HG03469 (cell line): ENCODE measurements around the gene FTSJ3.
"Not testable (repeated sequence)": the region's sequence is repeated elsewhere in the genome, so short reads cannot be mapped to it uniquely, and the experiment has no call there.

Source experiments
- ATAC-seq: cut with Tn5 transposase; IDR thresholded peaks from one replicate; pipeline ENCODE4 v1.9.1; 2021; ENCODE audit warnings: mild to moderate bottlenecking, moderate library complexity, moderate number of reproducible peaks; ENCODE audit not compliant: unreplicated experiment

The FTSJ3 gene

DNA sequence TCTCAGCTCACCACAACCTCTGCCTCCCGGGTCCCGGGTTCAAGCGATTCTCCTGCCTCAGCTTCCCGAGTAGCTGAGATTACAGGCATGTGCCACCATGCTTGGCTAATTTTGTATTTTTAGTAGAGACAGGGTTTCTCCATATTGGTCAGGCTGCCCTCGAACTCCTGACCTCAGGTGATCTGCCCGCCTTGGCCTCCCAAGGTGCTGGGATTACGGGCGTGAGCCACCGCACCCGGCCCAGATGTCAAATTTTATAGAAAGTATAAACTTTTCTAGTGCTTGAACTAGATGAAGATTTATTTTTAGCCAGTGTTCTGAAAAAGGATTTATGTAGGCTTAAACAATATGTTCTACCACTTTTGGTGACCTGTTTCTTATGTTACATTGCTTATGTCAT lies 31.1 kb downstream of the FTSJ3 start:
- ATAC-seq: not testable (repeated sequence)

DNA sequence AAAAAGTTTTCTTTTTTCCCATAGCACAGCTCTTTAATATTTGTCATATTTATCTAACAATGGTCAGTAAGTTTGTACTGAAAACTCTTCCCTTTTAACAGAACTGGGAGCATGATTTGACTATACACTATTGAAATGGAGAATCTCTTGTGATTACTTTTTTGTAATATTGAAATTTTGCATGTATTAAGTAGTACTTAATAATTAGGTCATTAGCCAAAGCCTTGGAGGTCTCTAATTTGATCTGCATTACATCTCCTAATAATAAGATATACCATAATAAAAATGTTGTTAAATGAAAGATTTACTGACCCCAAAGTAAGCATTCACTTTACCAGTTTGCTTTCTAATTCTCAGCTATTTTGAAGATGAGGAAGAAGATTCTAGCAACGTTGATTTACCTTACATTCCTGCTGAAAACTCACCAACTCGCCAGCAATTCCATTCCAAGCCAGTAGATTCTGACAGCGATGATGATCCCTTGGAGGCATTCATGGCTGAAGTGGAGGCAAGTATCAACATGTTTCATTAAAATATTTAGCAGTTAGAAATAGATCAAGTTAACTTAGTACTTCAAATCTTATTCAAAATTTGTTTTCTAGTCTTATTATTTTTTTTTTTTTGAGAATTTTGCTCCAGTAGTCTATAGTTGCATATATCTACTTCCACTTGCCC lies 35.3 kb downstream of the FTSJ3 start:
- ATAC-seq: no peak

GRCh38 chr17:63790057-63790456 lies 37.4 kb downstream of the FTSJ3 start:
- ATAC-seq: no peak

DNA sequence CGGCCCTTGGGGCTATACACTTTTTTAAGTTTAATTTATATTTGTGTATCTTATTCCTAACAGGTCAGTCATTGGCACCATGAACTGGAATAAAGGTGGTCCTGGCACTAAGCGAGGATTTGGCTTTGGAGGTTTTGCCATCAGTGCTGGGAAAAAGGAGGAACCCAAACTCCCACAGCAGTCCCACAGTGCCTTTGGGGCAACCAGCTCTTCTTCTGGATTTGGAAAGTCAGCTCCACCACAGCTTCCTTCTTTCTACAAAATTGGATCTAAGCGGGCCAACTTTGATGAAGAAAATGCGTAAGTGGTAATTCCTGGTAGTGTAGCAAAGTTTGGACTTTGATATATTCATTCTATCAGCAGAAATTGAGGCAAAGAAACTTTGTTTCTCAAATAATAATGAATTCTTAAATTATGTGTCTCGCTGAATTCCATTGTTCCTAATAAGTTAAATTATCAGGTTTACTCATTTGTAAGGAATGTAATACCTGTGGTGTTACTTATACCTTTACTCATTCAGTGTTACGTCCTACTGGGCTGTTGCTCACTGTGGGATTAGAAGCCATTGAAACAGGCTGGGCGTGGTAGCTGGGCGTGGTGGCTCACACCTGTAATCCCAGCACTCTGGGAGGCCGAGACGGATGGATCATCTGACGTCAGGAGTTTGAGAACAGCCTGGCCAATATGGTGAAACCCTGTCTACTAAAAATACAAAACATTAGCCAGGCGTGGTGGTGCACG lies 40.3 kb downstream of the FTSJ3 start:
- ATAC-seq: no peak

DNA sequence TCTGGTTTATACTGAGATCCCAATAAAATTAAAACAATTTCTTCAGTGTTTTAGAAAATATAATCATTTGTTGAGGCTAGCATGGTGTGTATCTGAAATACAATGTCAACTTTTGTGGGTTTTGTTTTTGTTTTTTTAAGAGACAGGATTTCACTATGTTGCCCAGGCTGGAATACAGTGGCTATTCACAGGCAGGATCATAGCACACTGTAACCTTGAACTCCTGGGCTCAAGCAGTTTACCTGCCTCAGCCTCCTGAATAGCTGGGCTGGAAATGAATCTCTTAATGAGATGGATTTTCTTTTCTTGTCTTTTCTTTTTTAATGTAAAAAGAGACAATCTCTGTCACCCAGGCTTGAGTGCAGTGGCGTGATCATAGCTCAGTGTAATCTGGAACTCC lies 41.3 kb downstream of the FTSJ3 start:
- ATAC-seq: no peak

GRCh38 chr17:63785556-63785955 lies 41.9 kb downstream of the FTSJ3 start:
- ATAC-seq: no peak

DNA sequence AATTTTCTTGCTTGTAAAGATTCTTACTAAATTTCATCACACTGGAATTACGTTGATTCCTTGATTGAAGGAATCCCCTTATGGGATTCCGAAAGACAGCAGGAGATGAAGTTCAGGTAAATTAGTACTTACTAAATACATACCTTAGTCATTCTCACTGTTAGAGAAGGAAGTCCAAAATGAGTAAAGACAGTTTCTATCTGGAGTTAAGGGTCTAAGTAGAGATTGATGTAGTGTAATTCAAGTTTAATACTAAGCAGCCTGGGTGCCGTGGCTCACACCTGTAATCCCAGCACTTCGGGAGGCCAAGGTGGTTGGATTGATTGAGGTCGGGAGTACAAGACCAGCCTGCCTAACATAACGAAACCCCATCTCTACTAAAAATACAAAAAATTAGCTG lies 43.9 kb downstream of the FTSJ3 start:
- ATAC-seq: no peak

DNA sequence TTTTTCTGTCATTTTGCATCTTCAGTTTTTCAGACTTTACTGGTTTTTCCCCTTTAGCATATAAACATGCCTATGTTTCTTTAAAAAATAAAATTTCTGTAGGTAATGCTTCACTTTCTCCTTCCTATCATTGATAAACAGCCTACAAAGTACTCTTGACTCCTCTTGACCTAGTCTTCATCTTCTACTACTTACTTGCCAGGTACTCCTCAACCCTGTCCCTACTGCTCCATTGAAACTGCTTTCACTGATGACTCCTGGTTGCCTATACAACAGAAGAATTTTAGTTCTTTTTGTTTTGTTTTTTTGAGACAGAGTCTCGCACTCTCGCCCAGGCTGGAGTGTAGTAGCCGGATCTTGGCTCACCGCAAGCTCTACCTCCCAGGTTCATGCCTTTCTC lies 46.5 kb downstream of the FTSJ3 start:
- no peak for ATAC-seq

DNA sequence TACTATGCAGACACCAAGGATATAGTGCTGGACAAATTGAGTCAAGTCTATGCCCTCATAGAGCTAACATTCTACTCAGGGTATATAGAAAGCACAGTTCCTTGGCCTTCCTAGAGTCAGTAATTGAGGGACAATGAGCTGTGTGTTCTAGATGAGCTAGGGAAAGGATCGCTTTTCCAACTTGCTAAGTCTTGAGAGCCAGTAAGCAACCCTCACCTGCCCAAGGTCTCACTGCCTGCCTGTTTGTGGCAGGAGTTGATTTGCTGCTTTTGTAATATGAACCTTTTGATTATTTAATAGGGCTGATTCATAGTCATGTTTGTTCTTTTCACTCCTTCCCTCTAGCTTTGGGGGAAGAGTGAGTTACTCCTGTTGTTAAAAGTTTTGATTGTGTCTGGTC lies 47.0 kb downstream of the FTSJ3 start:
- ATAC-seq: no peak

DNA sequence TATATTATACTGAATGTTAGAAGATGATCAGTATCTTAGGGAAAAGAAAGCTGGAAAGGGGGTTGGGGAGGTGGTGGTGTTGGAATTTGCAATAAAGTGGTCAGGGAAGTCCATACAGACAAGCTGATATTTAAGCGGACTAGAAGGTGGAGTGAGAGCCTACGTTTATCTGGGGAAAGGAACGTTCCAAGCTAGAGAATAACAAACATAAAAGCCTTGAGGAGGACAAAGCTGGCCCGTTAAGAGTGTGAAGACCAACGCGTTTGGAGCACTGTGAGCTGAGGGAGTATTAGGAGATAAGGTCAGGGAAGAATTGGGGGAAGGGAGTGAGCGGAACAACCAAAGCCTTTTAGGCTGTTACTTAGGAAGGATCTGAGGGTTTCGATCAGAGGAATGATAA lies 52.0 kb downstream of the FTSJ3 start:
- no peak for ATAC-seq

- ATAC-seq: no peak
Observed at GRCh38 chr17:63774969-63775265, 52.5 kb downstream of the FTSJ3 start.

DNA sequence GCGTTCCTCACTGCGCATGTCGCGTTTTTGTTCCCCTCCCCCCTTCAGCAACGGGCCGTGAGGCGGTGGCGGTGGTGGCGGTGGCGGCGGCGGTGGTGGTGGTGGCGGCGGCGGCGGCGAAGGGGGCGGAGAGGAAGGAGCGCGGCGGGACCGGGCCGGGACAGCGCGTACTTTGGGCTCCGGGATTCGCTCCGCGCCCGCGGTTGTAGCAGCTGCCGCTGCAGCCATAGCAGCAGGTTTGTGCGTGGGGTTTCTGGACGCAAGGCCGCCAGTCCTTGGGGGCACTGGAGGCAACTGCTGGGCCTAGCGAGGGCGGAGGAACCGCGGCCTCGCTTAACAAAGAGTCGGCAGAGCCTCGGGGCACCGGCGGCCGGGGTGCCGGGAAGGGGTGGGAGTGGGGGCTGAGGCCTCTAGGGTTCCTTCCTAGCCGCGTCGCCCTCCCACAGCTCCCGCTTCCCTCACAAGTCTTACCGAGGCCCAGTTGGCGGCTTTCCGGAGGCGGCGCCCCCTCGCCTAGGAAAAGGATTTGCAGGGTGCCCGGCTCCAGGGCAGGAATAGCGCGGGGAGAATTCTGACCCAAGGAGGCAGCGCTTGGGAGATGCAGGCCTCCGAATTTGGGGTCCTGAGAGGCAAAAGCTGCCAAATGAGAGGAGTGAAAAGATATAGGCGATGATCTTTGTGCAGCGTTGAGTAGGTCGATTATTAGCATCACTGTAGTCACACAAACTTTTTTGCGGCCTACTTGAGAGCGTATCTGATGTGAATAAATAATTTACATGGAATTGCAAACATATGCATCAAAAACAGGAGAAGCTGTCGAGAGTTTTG lies 53.1 kb downstream of the FTSJ3 start, which contains the start of gene DDX42:
Gene DDX42, plus strand, starts transcription at position 30 of the 828 bp plus-strand sequence. CDS start 12,880 bp downstream, outside the sequence.
- ATAC-seq: peak; percentile 2

GRCh38 chr17:63773272-63774140 lies 54.0 kb downstream of the FTSJ3 start, which contains the start of gene CCDC47:
Gene CCDC47 (minus strand): TSS chr17:63773597. CDS start chr17:63766175, 7,422 bp downstream.
- peak; percentile 70 for ATAC-seq

GRCh38 chr17:63772801-63773271 lies 54.6 kb downstream of the FTSJ3 start:
- no peak for ATAC-seq
